IMR-90 (cell line): Measurements from ENCODE around the gene ATP1A3. TPM values are rescaled to one million over a fixed set of nuclear protein-coding genes. Genes with fewer than 3 reads are reported as not detected.

Experiments
- ATAC-seq: fragments of 200-7000 bp; cut with Tn5 transposase; 2 replicates; pipeline ENCODE4 v1.9.1; 2020; ENCODE audit warnings: low read depth, mild to moderate bottlenecking, moderate library complexity
- BruUV-seq: library from RNA; stranded (reverse); fragments of 400-500 nt; replicated peaks from 2 replicates; lab custom pipeline; 2021; lab: Mats Ljungman, UMichigan
- CTCF ChIA-PET: fragments of 300-600 bp; formaldehyde crosslinking; extraction: SDS; loops from one replicate; lab custom pipeline; 2021; ENCODE audit warnings: antibody characterized with exemption; lab: Yijun Ruan, JAX
- POLR2A ChIA-PET: fragments of 300-600 bp; sonication (Branson Sonifier 250); formaldehyde crosslinking; loops from one replicate; lab custom pipeline; 2022; ENCODE audit warnings: antibody characterized with exemption; ENCODE audit not compliant: unreplicated experiment; lab: Charles Lee
- DNase-seq: peaks from one replicate; pipeline ENCODE4 v3.0.0; 2013
- H2AFZ ChIP-seq: replicated peaks from 2 replicates; pipeline ENCODE3; 2013; ENCODE audit warnings: low read length, mild to moderate bottlenecking; ENCODE audit not compliant: poor library complexity
- H2AK5ac ChIP-seq: 2 replicates; pipeline ENCODE4 v1.6.1; 2013; ENCODE audit warnings: low read depth, low read length, inconsistent platforms
- H2AK9ac ChIP-seq: replicated peaks from 2 replicates; pipeline ENCODE3; 2013; ENCODE audit warnings: mild to moderate bottlenecking, low read depth, low read length, moderate library complexity; ENCODE audit not compliant: poor library complexity
- H2BK120ac ChIP-seq: 2 replicates; pipeline ENCODE4 v1.6.1; 2013; ENCODE audit warnings: low read depth, low read length, inconsistent platforms
- H2BK15ac ChIP-seq: 3 replicates; pipeline ENCODE4 v1.6.1; 2013; ENCODE audit warnings: low read depth, low read length, inconsistent platforms
- H2BK20ac ChIP-seq: 2 replicates; pipeline ENCODE4 v1.6.1; 2013; ENCODE audit warnings: low read depth, mild to moderate bottlenecking, inconsistent platforms, low read length, moderate library complexity
- H2BK5ac ChIP-seq: 2 replicates; pipeline ENCODE4 v1.6.1; 2013; ENCODE audit warnings: mild to moderate bottlenecking, low read depth, low read length, inconsistent platforms; ENCODE audit not compliant: poor library complexity, severe bottlenecking
- H3K14ac ChIP-seq: replicated peaks from 2 replicates; pipeline ENCODE4 v1.6.1; 2013; ENCODE audit warnings: low read depth, low read length, inconsistent platforms
- H3K18ac ChIP-seq: 2 replicates; pipeline ENCODE4 v1.6.1; 2013; ENCODE audit warnings: low read depth, low read length, control low read depth
- H3K23ac ChIP-seq: 2 replicates; pipeline ENCODE4 v1.6.1; 2013; ENCODE audit warnings: low read depth, low read length, inconsistent platforms
- H3K27ac ChIP-seq: 2 replicates; pipeline ENCODE4 v1.5.1; 2013; ENCODE audit warnings: mild to moderate bottlenecking, control low read depth, low read length; ENCODE audit not compliant: insufficient read depth
- H3K27me3 ChIP-seq: 2 replicates; pipeline ENCODE4 v1.6.1; 2013; ENCODE audit warnings: low read length; ENCODE audit not compliant: control insufficient read depth, insufficient read depth
- H3K36me3 ChIP-seq: 2 replicates; pipeline ENCODE4 v1.6.1; 2013; ENCODE audit warnings: low read length, mixed read lengths; ENCODE audit not compliant: control insufficient read depth, insufficient read depth
- H3K4ac ChIP-seq: 2 replicates; pipeline ENCODE4 v1.6.1; 2013; ENCODE audit warnings: low read depth, low read length, inconsistent platforms
- H3K4me1 ChIP-seq: 2 replicates; pipeline ENCODE4 v1.6.1; 2013; ENCODE audit warnings: low read length, mixed read lengths; ENCODE audit not compliant: control insufficient read depth, insufficient read depth
- H3K4me2 ChIP-seq: 2 replicates; pipeline ENCODE4 v1.6.1; 2013; ENCODE audit warnings: low read depth, mild to moderate bottlenecking, control low read depth, low read length, moderate library complexity
- H3K4me3 ChIP-seq: 2 replicates; pipeline ENCODE4 v1.5.1; 2013; ENCODE audit warnings: low read depth, mild to moderate bottlenecking, control low read depth, low read length, moderate library complexity; ENCODE audit not compliant: insufficient read depth
- H3K56ac ChIP-seq: 2 replicates; pipeline ENCODE4 v1.6.1; 2013; ENCODE audit warnings: low read length, inconsistent platforms; ENCODE audit not compliant: insufficient read depth; ENCODE audit errors: extremely low read depth
- H3K79me1 ChIP-seq, 2 experiments: 2 replicates each; pipeline ENCODE4 v1.6.1; 2013; ENCODE audit warnings: low read length in 2 of 2, inconsistent platforms in 1 of 2, low read depth in 1 of 2
- H3K9ac ChIP-seq: 2 replicates; pipeline ENCODE4 v1.6.1; 2013; ENCODE audit warnings: low read depth, low read length, control low read depth
- H3K9me1 ChIP-seq: 2 replicates; pipeline ENCODE4 v1.6.1; 2013; ENCODE audit warnings: low read length, inconsistent platforms; ENCODE audit not compliant: insufficient read depth
- H3K9me3 ChIP-seq: 2 replicates; pipeline ENCODE4 v1.6.1; 2013; ENCODE audit warnings: low read length; ENCODE audit not compliant: control insufficient read depth, insufficient read depth
- H4K20me1 ChIP-seq: 2 replicates; pipeline ENCODE4 v1.6.1; 2013; ENCODE audit warnings: low read length, inconsistent platforms; ENCODE audit not compliant: insufficient read depth
- H4K5ac ChIP-seq: 2 replicates; pipeline ENCODE4 v1.6.1; 2013; ENCODE audit warnings: mild to moderate bottlenecking, low read depth, low read length, control low read depth
- H4K8ac ChIP-seq, 2 experiments: 2 replicates each; pipeline ENCODE4 v1.6.1; 2013; ENCODE audit warnings: low read depth in 2 of 2, low read length in 2 of 2, control low read depth in 1 of 2, inconsistent platforms in 1 of 2
- H4K91ac ChIP-seq: 2 replicates; pipeline ENCODE4 v1.6.1; 2013; ENCODE audit warnings: low read depth, low read length, inconsistent platforms; ENCODE audit not compliant: insufficient read depth
- BHLHE40 ChIP-seq: fragments of 150-350 bp; IDR thresholded peaks from 2 replicates; pipeline ENCODE4 v1.6.1; 2016; ENCODE audit warnings: mild to moderate bottlenecking, low read depth, low read length
- CHD1 ChIP-seq: IDR thresholded peaks from 2 replicates; pipeline ENCODE4 v1.6.1; 2012; ENCODE audit warnings: low read depth, low read length, improper control_type of control experiment
- FOS ChIP-seq: fragments of 150-350 bp; IDR thresholded peaks from 2 replicates; pipeline ENCODE4 v1.6.1; 2016; ENCODE audit warnings: low read depth, low read length
- MAFK ChIP-seq: IDR thresholded peaks from 2 replicates; pipeline ENCODE4 v1.6.1; 2012; ENCODE audit warnings: low read depth, low read length, improper control_type of control experiment
- MAZ ChIP-seq: IDR thresholded peaks from 2 replicates; pipeline ENCODE4 v1.6.1; 2012; ENCODE audit warnings: low read depth, mild to moderate bottlenecking, low read length, improper control_type of control experiment, moderate library complexity, borderline replicate concordance
- MXI1 ChIP-seq: IDR thresholded peaks from 2 replicates; pipeline ENCODE4 v1.6.1; 2012; ENCODE audit warnings: low read depth, mild to moderate bottlenecking, low read length, moderate library complexity, borderline replicate concordance
- NFE2L2 ChIP-seq: fragments of 150-350 bp; IDR thresholded peaks from 2 replicates; pipeline ENCODE4 v1.6.1; 2016; ENCODE audit warnings: low read depth, mild to moderate bottlenecking, low read length
- POLR2A ChIP-seq: IDR thresholded peaks from 2 replicates; pipeline ENCODE4 v1.6.1; 2012; ENCODE audit warnings: mild to moderate bottlenecking, low read depth, low read length
- RAD21 ChIP-seq: IDR thresholded peaks from 2 replicates; pipeline ENCODE4 v1.6.1; 2012; ENCODE audit warnings: low read length, improper control_type of control experiment
- RCOR1 ChIP-seq: IDR thresholded peaks from 2 replicates; pipeline ENCODE4 v1.6.1; 2012; ENCODE audit warnings: mild to moderate bottlenecking, low read length, improper control_type of control experiment; ENCODE audit not compliant: insufficient replicate concordance
- SMC3 ChIP-seq: fragments of 150-350 bp; IDR thresholded peaks from 2 replicates; pipeline ENCODE4 v1.6.1; 2016; ENCODE audit warnings: low read depth, mild to moderate bottlenecking, antibody characterized with exemption, low read length, moderate library complexity
- WGBS, 2 experiments: methylation state at CpG; one replicate each; pipeline versions ENCODE4 v1.1.5 to v1.1.7; 2013; ENCODE audit warnings: missing lambda C conversion rate in 2 of 2; ENCODE audit not compliant: insufficient read length in 1 of 2; ENCODE audit errors: extremely low coverage in 2 of 2; 5-methylcytosine and 5-hydroxymethylcytosine counted together
- dilution Hi-C: fragments of 300-500 bp; cut with HindIII; formaldehyde crosslinking; loops from one replicate; pipeline ENCODE4 v1.14.3; 2018; ENCODE audit warnings: low sequenced_read_pairs; ENCODE audit not compliant: unreplicated experiment
- in situ Hi-C: fragments of 300-500 bp; cut with MboI; formaldehyde crosslinking; loops from 3 replicates; pipeline ENCODE4 v1.14.3; 2019; ENCODE audit warnings: low sequenced_read_pairs, inconsistent platforms, mixed read lengths
- intact Hi-C: fragments of 100-400 bp; cut with micrococcal nuclease; formaldehyde crosslinking; loops from 2 replicates; pipeline ENCODE4 v1.10.0; 2022
- polyA plus RNA-seq, 3 experiments: library from polyadenylated mRNA; depleted of rRNA; stranded (reverse); fragments of >200 nt; gene quantifications; 2 replicates each; pipeline ENCODE4 v1.2.3, GENCODE V29; 2012; ENCODE audit warnings: low replicate concordance in 1 of 3
- total RNA-seq: library from RNA; depleted of rRNA; stranded (reverse); fragments of >200 nt; gene quantifications from 2 replicates; pipeline ENCODE4 v1.2.3, GENCODE V29; 2012
- TF ChIP-seq, protein P1 (sequence below): fragments of 150-350 bp; IDR thresholded peaks from 2 replicates; pipeline ENCODE4 v1.6.1; 2016; ENCODE audit warnings: low read depth, mild to moderate bottlenecking, low read length, moderate library complexity, borderline replicate concordance
- TF ChIP-seq, protein P2 (sequence below): conservative IDR thresholded peaks from 2 replicates; pipeline ENCODE4 v1.5.1; 2012; ENCODE audit warnings: mild to moderate bottlenecking, low read depth, low read length, improper control_type of control experiment

Gene ATP1A3
- total and polyA plus RNA-seq, 2 of the 4 experiments (the other 2 are of a cell fraction) = under 0.01 to 0.12 TPM

DNA sequence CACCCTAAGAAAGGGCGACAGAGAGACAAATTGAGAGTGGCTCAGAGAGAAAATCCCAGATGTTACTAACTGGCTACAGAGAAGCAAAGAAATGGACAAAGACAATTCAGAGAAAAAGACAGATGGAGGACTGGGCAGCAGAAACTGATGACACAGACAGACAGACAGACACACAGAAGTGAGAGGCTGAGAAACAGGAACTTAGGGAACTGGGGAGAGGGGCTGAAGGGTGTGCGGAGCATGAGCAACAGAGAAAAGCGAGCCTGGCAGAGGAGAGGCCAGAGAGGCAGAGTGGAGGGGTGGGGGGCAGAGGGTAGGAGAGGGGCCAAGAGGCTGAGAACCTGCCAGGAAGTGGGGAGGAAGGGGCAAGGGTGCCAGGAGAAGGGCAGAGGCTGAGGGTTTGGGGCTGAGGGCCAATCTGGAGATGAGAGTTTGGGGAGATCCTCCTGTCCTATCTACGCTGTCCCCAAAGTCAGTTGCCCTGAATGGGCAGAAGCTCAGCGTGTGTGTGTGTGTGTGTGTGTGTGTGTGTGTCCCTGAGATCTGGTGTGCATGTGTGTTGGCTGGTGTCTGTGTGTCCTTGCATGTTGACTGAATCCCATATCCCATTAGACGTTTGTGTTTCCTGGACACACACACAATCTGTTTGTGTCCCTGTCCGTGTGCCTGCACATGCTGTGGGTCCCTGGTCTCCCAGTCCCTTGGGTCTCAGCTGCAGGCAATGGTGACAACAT lies 60.2 kb downstream of the ATP1A3 start:
- in situ Hi-C loops = no loop called here
- ChIA-PET CTCF (no interaction called here), POLR2A (no interaction called here)
- dilution Hi-C loops = no loop called here
- Histone ChIP-seq H3K9ac (no peak overlapping the region), H4K8ac (no peak overlapping the region), H3K9me3 (no peaks in the 10 kb centered on the region), H3K4me3 (no peak overlapping the region), H4K20me1 (peaks cover 7% of the 10 kb centered on the region), H4K91ac (no peak overlapping the region), H3K79me1 (no peaks in the 10 kb centered on the region), H3K9me1 (no peaks in the 10 kb centered on the region; the same call in 1 of the 2 replicates), H2AFZ (peak overlapping the region; percentile 10), H2BK20ac (no peak overlapping the region), H3K23ac (peak overlapping the region; percentile 68; the same call in 1 of the 2 replicates), H4K5ac (no peak overlapping the region), H3K14ac (no peak overlapping the region), H3K4me1 (peaks cover 15% of the 10 kb centered on the region), H2BK15ac (no peak overlapping the region), H3K56ac (no peak overlapping the region), H3K4me2 (no peak overlapping the region), H2AK5ac (no peak overlapping the region), H3K27me3 (peaks cover 67% of the 10 kb centered on the region), H3K36me3 (no peaks in the 10 kb centered on the region), H2BK5ac (no peak overlapping the region), H3K27ac (no peak overlapping the region), H3K4ac (no peak overlapping the region), H3K18ac (no peak overlapping the region), H2BK120ac (no peak overlapping the region), H2AK9ac (no peak overlapping the region)
- ATAC-seq (no peak), DNase-seq (no peak)
- intact Hi-C loops = loop anchor here (5.0 kb wide), 1 partner anchor 52 kb away; the partner anchor contains the start of gene ARHGEF1
- 50% methylated on average over 2 of the region's 7 CpGs; no CpG with 5 or more reads in 1 of the 2 experiments for WGBS, 2 experiments
- no peak for TF ChIP-seq NFE2L2
- TF ChIP-seq MAZ = no peak
- no peak for TF ChIP-seq CHD1
- no peak for TF ChIP-seq SMC3
- TF ChIP-seq, protein P1, sequence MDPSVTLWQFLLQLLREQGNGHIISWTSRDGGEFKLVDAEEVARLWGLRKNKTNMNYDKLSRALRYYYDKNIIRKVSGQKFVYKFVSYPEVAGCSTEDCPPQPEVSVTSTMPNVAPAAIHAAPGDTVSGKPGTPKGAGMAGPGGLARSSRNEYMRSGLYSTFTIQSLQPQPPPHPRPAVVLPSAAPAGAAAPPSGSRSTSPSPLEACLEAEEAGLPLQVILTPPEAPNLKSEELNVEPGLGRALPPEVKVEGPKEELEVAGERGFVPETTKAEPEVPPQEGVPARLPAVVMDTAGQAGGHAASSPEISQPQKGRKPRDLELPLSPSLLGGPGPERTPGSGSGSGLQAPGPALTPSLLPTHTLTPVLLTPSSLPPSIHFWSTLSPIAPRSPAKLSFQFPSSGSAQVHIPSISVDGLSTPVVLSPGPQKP = no peak
- TF ChIP-seq RAD21 = no peak
- no peak for TF ChIP-seq POLR2A
- TF ChIP-seq MAFK = no peak
- TF ChIP-seq MXI1 = no peak
- TF ChIP-seq, protein P2, sequence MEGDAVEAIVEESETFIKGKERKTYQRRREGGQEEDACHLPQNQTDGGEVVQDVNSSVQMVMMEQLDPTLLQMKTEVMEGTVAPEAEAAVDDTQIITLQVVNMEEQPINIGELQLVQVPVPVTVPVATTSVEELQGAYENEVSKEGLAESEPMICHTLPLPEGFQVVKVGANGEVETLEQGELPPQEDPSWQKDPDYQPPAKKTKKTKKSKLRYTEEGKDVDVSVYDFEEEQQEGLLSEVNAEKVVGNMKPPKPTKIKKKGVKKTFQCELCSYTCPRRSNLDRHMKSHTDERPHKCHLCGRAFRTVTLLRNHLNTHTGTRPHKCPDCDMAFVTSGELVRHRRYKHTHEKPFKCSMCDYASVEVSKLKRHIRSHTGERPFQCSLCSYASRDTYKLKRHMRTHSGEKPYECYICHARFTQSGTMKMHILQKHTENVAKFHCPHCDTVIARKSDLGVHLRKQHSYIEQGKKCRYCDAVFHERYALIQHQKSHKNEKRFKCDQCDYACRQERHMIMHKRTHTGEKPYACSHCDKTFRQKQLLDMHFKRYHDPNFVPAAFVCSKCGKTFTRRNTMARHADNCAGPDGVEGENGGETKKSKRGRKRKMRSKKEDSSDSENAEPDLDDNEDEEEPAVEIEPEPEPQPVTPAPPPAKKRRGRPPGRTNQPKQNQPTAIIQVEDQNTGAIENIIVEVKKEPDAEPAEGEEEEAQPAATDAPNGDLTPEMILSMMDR = no peak
- no peak for TF ChIP-seq BHLHE40
- no peak for TF ChIP-seq RCOR1
- no peak for TF ChIP-seq FOS
- BruUV-seq = no TSS peak
